Inflammatory macrophage (primary cell): ENCODE data around the gene GPR158.

Experiments
- DNase-seq, 2 donors: peaks; one replicate each; pipeline ENCODE4 v3.0.0-alpha.2; 2020 to 2022

Gene GPR158

GRCh38 chr10:25425776-25426175 lies 251.0 kb downstream of the GPR158 start:
- no peak for DNase-seq

DNA sequence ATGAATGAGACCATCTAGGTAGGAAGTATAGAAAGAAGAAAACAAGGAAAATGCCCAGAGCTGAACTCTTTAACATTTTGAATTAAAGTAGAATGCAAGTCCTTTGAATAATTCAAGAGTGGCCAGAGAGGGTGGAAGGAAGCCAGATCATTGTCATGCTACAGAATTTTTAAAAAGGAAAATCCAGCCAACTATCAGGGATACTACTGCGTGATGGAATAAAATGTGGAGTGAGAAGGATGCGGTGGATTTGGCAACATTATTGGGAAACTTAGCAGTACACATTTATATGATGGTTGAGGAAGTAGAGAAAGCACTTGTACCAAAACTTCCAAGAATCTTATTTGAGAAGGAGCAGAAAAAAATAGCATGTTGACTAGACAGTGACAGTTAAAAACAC lies 261.6 kb downstream of the GPR158 start:
- DNase-seq = no peak

DNA sequence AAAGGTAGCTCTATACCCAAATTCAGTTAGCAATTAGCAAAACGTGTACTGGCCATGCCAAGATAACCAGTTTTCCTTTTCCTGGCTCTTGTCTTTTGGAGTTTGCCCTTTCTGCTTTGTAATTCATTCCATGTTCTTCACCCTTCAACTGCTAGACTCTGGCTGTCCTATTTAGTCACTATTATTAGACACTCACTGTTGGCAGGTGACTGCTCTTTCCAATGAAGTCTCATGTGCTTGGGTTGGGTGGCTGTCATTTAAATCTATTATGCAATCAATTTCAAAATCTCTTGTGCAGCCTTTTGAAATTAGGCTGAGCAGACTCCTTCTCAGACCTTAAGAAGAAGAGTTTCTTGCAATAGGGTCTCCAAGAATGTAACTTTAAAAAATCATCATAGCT lies 266.5 kb downstream of the GPR158 start:
- DNase-seq = no peak

- no peak for DNase-seq
Measured at GRCh38 chr10:25444266-25444665, 269.5 kb downstream of the GPR158 start.

- no peak for DNase-seq
Measured at GRCh38 chr10:25451401-25451800, 276.6 kb downstream of the GPR158 start.

- no peak for DNase-seq
Measured at GRCh38 chr10:25453619-25454018, 278.8 kb downstream of the GPR158 start.

DNA sequence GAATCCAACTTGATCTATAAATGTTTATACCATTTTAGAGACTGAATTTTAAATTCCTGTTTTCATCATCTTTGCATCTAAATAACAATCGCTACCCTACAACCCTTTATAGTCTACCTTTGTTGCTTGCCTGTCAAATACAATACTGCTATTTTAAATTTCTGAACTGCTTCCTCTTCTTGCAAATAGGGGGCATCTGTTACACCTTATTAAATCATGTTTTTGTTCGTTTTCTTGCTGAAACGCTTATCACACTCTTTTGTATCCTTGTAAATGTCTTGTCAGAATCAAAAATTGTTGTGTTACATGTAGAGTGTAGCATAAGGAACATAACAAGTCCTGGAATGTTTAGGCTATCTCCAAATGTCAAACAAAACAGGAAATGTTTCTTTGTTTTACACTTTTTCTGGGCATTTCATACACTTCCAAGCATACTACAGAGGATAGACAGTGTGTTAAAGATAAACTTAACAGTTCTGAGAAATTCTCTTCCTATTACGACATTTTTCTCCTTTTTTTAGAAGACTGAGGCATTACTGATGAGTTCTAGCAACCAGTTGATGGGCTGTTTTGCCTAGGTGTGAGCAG lies 281.3 kb downstream of the GPR158 start:
- DNase-seq = no peak

DNA sequence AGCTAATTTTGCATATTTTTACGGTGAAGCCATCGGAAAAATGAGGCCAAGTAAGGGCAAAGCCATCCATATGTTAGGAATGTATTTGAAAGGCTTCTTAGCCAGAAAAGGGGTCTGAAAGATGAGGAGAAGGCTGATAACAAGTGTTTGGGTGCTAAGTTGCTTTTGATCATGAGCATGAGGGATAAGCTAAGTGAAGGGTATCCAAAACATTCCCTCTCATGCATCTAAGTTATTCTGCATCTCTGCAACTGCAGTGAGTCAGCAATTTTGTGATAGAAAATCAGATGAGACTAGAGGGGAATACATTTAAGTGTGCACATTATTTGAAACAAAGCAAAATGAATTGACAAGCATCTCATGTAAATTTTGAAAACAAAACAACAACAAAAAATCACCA lies 282.8 kb downstream of the GPR158 start:
- DNase-seq = no peak

DNA sequence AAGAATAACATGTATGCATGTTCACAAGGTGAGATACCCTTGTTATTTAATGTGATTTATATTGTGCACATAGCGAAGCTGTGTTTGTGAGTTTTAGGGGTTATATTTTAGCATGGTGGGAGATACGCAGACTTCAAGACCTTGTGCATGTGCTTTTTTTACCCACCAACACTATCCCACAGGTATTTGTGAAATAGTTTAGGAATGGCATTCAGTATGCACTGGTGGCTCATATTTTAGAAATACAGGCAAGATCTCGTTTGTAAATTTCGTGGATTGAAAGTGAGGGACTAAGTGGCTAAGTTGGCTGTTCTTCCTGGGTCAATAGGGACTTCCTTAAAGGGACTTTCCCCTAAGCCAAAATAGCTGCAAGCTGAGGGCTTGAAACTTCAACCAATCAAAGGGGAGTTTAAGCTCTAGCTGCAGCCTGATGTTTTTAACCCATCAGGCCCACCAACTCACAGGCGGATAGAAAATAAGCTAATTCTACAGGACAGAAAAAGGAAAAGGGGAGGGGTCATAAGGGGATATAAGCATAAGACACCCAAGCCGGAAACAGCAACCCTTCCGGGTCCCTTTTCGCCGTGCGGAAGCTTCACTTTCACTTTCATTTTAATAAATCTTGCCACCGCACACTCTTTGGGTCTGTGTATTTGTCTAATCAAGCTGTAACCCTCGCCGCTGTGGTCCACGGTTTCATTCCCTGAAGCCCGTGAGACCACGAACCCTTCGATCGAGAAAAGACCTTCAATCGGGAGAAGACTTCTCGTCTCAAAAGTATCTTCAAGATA lies 291.0 kb downstream of the GPR158 start:
- no peak for DNase-seq

DNA sequence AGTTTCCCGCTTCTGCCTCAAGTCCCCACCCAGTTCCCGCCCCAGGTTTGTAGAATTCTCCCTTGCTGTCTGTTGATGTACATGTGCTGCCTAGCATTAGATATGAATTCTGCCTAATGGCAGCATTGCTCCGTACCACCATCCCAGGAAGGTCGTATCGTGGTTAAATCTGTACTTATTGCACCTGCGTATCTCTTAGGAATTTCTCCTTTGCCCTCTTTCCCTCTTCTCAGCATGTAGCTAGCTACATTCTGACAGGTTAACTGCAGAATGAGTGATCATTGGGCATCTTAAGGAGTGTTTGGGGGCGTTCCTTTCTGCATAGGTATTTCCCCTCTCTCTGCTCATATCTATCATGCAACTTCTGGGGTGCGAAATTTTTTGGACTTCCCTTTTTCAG lies 293.1 kb downstream of the GPR158 start:
- DNase-seq = no peak

DNA sequence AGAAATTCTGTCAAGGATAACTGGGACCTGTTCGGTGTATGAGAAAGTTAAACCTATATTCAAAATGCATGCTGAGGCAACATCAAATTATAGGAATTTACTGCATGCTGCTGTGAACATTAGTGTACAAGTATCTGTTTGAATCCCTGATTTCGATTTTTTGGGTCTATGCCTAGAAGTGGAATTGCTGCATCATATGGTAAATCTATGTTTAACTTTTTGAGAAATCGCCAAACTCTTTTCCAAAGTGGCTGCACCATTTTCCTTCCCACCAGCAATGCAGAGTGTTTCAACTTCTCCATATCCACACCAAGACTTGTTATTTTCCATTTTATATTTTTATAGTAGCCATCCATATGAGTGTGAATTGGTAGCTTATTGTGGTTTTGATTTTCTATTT lies 306.7 kb downstream of the GPR158 start:
- DNase-seq = no peak

GRCh38 chr10:25483999-25484398 lies 309.2 kb downstream of the GPR158 start:
- no peak for DNase-seq

DNA sequence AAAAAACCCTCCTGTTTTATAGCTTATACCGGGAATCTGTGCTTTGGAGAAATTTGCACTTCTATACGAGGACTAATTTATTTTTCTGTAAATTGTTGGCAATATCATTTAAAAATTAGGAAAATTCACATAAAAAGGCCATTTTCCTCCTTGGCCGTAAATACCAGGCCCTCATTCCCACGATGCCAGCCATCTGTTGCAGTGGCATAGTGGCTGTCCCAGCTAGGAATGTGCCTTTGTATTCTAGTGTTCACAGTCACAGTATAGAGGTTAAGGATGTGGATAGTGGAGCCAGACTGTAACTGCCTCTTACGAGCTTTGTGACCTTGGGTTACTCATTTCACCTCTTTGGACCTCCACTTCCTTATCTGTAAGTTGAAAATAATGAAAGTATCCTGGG lies 312.5 kb downstream of the GPR158 start:
- DNase-seq = no peak

GRCh38 chr10:25492040-25492439 lies 317.2 kb downstream of the GPR158 start:
- DNase-seq = no peak

GRCh38 chr10:25492680-25493079 lies 317.9 kb downstream of the GPR158 start:
- DNase-seq = no peak

- DNase-seq = no peak
Measured at GRCh38 chr10:25493122-25493893, 318.5 kb downstream of the GPR158 start.

GRCh38 chr10:25497246-25497645 lies 322.4 kb downstream of the GPR158 start:
- DNase-seq = no peak

DNA sequence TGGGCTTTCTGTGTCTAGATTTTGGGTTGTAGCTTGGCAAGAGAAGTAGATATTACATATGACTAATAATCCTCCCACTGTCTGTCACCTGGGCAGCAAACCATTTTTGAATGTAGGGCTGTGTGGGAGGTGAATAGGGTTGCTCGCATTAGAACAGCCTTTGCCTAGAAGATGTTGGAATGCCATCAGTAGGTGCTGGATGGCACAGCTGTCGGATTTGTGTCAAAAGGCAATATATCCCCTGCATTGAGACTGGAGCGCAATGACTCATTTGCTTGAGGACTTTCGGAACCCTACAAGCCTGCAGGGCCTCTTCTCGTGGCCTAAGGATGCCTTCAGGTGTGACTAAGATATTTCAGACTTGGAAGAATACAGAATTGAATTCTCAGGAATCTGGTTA lies 323.8 kb downstream of the GPR158 start:
- no peak for DNase-seq

- no peak for DNase-seq
Measured at GRCh38 chr10:25501912-25502311, 327.1 kb downstream of the GPR158 start.

DNA sequence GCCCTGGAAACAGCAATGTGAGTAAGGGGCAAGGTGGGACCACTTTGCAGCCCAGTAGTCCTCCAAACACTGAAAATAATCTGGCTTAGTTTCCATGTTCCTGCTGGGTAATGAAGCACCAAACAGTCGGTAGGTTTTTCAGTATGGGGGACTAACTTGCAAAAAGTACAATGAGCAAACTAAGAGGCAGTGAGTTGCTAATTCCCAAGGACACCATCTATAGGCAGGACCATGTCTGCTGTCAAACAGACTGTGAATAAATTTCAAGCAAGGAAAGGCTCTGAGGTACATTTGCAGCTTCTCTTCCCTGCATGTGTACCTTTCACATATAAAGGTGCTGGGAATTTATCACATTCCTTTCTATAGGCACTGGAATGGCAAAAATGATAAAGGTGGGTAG lies 327.7 kb downstream of the GPR158 start:
- no peak for DNase-seq

DNA sequence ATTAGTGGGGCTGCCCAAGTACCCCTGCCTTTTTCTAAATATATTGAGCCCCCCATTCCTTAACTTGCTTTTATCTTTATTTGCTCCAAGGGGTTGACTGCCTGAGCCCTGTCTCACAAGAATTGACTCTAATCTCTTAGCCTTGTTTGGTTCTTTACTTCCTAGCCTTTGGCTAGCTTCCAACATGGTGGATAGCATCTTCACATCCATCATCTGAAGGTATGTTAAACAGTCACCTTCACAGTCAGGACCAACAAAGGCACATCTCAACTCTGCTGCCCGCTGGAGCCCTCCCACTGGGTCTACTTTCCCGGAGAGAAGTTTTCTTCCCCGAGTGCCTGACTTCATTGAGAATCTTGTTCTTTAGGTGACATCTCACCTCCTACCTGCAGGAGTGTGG lies 329.5 kb downstream of the GPR158 start:
- no peak for DNase-seq

GRCh38 chr10:25504838-25505237 lies 330.0 kb downstream of the GPR158 start:
- DNase-seq = no peak

- DNase-seq = no peak
Measured at GRCh38 chr10:25505466-25505865, 330.7 kb downstream of the GPR158 start.

- no peak for DNase-seq
Measured at GRCh38 chr10:25506821-25507335, 332.1 kb downstream of the GPR158 start.
